SK-N-SH (cell line): ENCODE measurements around the gene PNO1. TPM values are rescaled to one million over a fixed set of nuclear protein-coding genes. Genes with fewer than 3 reads are reported as not detected.

Source experiments
- CTCF ChIA-PET: fragments of 300-600, 350-600 bp; formaldehyde crosslinking; extraction: SDS; loops from one replicate; lab custom pipeline; 2021; lab: Yijun Ruan, JAX
- POLR2A ChIA-PET: fragments of 350-600 bp; sonication (Branson Sonifier 250); formaldehyde crosslinking; extraction: SDS; loops from one replicate; lab custom pipeline; 2020; ENCODE audit warnings: antibody characterized with exemption, inconsistent platforms; lab: Yijun Ruan, JAX
- DNase-seq: peaks from one replicate; pipeline ENCODE4 v3.0.0; 2012
- H2AFZ ChIP-seq: fragments of 200-600 bp; sonication (generic); 2 replicates; pipeline ENCODE4 v1.8.1; 2016; ENCODE audit warnings: antibody characterized with exemption, mild to moderate bottlenecking, low read depth
- H3F3A ChIP-seq: fragments of 200-600 bp; sonication (generic); replicated peaks from 2 replicates; pipeline ENCODE3; 2016; ENCODE audit warnings: antibody characterized with exemption, mild to moderate bottlenecking; ENCODE audit not compliant: insufficient read depth
- H3K27ac ChIP-seq, 2 experiments: fragments of 200-500 bp in 1 of 2; fragments of 200-600 bp in 1 of 2; sonication (Bioruptor generic) in 1 of 2; sonication (generic), shearing (Covaris generic) in 1 of 2; 2 replicates each; pipeline versions ENCODE4 v1.5.1 to v1.6.1; 2014 to 2016; ENCODE audit warnings: low read depth in 2 of 2, inconsistent platforms in 1 of 2, low read length in 1 of 2, mild to moderate bottlenecking in 1 of 2, mixed read lengths in 1 of 2
- H3K27me3 ChIP-seq: fragments of 200-600 bp; sonication (generic), shearing (Covaris generic); 2 replicates; pipeline ENCODE4 v1.6.1; 2016; ENCODE audit warnings: mixed run types; ENCODE audit not compliant: insufficient read depth
- H3K36me3 ChIP-seq, 2 experiments: fragments of 200-500 bp in 1 of 2; fragments of 200-600 bp in 1 of 2; sonication (Bioruptor generic) in 1 of 2; sonication (generic) in 1 of 2; replicated peaks in 1 of 2; 2 replicates each; pipeline versions ENCODE3 to v1.5.1; 2014 to 2016; ENCODE audit warnings: low read length in 1 of 2, mild to moderate bottlenecking in 1 of 2; ENCODE audit not compliant: insufficient read depth in 2 of 2, control insufficient read depth in 1 of 2
- H3K4me1 ChIP-seq, 2 experiments: fragments of 200-500 bp in 1 of 2; fragments of 200-600 bp in 1 of 2; sonication (Bioruptor generic) in 1 of 2; sonication (generic), shearing (Covaris generic) in 1 of 2; 2 replicates each; pipeline versions ENCODE4 v1.5.1 to v1.6.1; 2014 to 2016; ENCODE audit warnings: low read depth in 1 of 2, low read length in 1 of 2, mixed run types in 1 of 2; ENCODE audit not compliant: insufficient read depth in 2 of 2, control insufficient read depth in 1 of 2
- H3K4me2 ChIP-seq: fragments of 200-600 bp; sonication (generic), shearing (Covaris generic); 2 replicates; pipeline ENCODE4 v1.6.1; 2017; ENCODE audit warnings: mixed run types
- H3K4me3 ChIP-seq, 2 experiments: fragments of 200-500 bp in 1 of 2; fragments of 200-600 bp in 1 of 2; sonication (Bioruptor generic) in 1 of 2; sonication (generic), shearing (Covaris generic) in 1 of 2; 2 replicates each; pipeline versions ENCODE4 v1.5.1 to v1.8.1; 2014 to 2016; ENCODE audit warnings: low read depth in 2 of 2, inconsistent platforms in 1 of 2, low read length in 1 of 2, mild to moderate bottlenecking in 1 of 2, mixed read lengths in 1 of 2, moderate library complexity in 1 of 2
- H3K79me2 ChIP-seq: fragments of 200-600 bp; sonication (generic); 2 replicates; pipeline ENCODE4 v1.8.1; 2017; ENCODE audit warnings: mild to moderate bottlenecking; ENCODE audit not compliant: insufficient read depth
- H3K9ac ChIP-seq: fragments of 200-600 bp; sonication (generic); 2 replicates; pipeline ENCODE4 v1.6.1; 2017; ENCODE audit warnings: mixed run types
- H3K9me2 ChIP-seq: fragments of 200-600 bp; sonication (generic); 2 replicates; pipeline ENCODE4 v1.6.1; 2017; ENCODE audit warnings: mixed run types
- H3K9me3 ChIP-seq: fragments of 200-600 bp; sonication (generic); 2 replicates; pipeline ENCODE4 v1.6.1; 2017; ENCODE audit warnings: mixed run types, mild to moderate bottlenecking, moderate library complexity
- H4K20me1 ChIP-seq: fragments of 200-600 bp; sonication (generic); 2 replicates; pipeline ENCODE4 v1.6.1; 2017; ENCODE audit warnings: mild to moderate bottlenecking, mixed run types; ENCODE audit not compliant: insufficient read depth
- CHD2 ChIP-seq: fragments of 150-350 bp; IDR thresholded peaks from 2 replicates; pipeline ENCODE4 v1.6.1; 2018; ENCODE audit warnings: low read length; ENCODE audit not compliant: partially characterized antibody
- EZH2phosphoT487 ChIP-seq: fragments of 200-600 bp; sonication (generic); IDR thresholded peaks from 2 replicates; pipeline ENCODE4 v1.6.1; 2017; ENCODE audit warnings: low read depth, mixed run types, mild to moderate bottlenecking, antibody characterized with exemption, moderate library complexity, borderline replicate concordance
- FOSL2 ChIP-seq: IDR thresholded peaks from 2 replicates; pipeline ENCODE4 v1.4.0; 2012; ENCODE audit warnings: low read depth, mild to moderate bottlenecking, moderate library complexity, borderline replicate concordance
- FOXJ3 ChIP-seq: sonication (generic); formaldehyde crosslinking; IDR thresholded peaks from 2 replicates; pipeline ENCODE4 v1.5.1; 2020; ENCODE audit warnings: mild to moderate bottlenecking, missing genetic modification reagents
- GATA2 ChIP-seq: sonication (generic); formaldehyde crosslinking; IDR thresholded peaks from 2 replicates; pipeline ENCODE4 v1.5.0; 2020; ENCODE audit warnings: mild to moderate bottlenecking, missing genetic modification reagents
- IRF3 ChIP-seq: fragments of 150-350 bp; IDR thresholded peaks from 2 replicates; pipeline ENCODE4 v1.6.1; 2016; ENCODE audit warnings: mild to moderate bottlenecking, low read depth, low read length
- MAX ChIP-seq: IDR thresholded peaks from 2 replicates; pipeline ENCODE4 v1.4.0; 2012; ENCODE audit warnings: low read depth
- MEF2A ChIP-seq: IDR thresholded peaks from 2 replicates; pipeline ENCODE4 v1.4.0; 2012; ENCODE audit warnings: low read depth, borderline replicate concordance
- NFIC ChIP-seq: IDR thresholded peaks from 2 replicates; pipeline ENCODE4 v1.4.0; 2012; ENCODE audit warnings: borderline replicate concordance
- PBX3 ChIP-seq: IDR thresholded peaks from 2 replicates; pipeline ENCODE4; 2012
- RAD21 ChIP-seq: IDR thresholded peaks from 2 replicates; pipeline ENCODE4 v1.6.1; 2012; ENCODE audit warnings: mild to moderate bottlenecking, low read length
- RCOR1 ChIP-seq: fragments of 150-350 bp; IDR thresholded peaks from 2 replicates; pipeline ENCODE4 v1.6.1; 2017; ENCODE audit warnings: antibody characterized with exemption, low read length
- RFX5 ChIP-seq: IDR thresholded peaks from 2 replicates; pipeline ENCODE4 v1.6.1; 2012; ENCODE audit warnings: mild to moderate bottlenecking, improper control_type of control experiment, low read length
- TAF1 ChIP-seq: IDR thresholded peaks from 2 replicates; pipeline ENCODE4 v1.6.1; 2012; ENCODE audit warnings: low read depth, mild to moderate bottlenecking, low read length, moderate library complexity, borderline replicate concordance
- USF1 ChIP-seq: IDR thresholded peaks from 2 replicates; pipeline ENCODE4 v1.4.0; 2012; ENCODE audit warnings: low read depth, borderline replicate concordance
- USF2 ChIP-seq: fragments of 150-350 bp; IDR thresholded peaks from 2 replicates; pipeline ENCODE4 v1.6.1; 2017; ENCODE audit warnings: antibody characterized with exemption, low read length, low read depth, borderline replicate concordance
- ZBTB33 ChIP-seq: IDR thresholded peaks from 2 replicates; pipeline ENCODE4 v1.4.0; 2012; ENCODE audit warnings: low read depth, borderline replicate concordance
- WGBS: methylation state at CpG from one replicate; pipeline ENCODE4 v1.1.6; 2017; ENCODE audit warnings: low lambda C conversion rate; 5-methylcytosine and 5-hydroxymethylcytosine counted together
- polyA plus RNA-seq, 3 experiments: library from polyadenylated mRNA; depleted of rRNA; stranded (reverse); fragments of >200 nt; gene quantifications; 2 replicates each; pipeline ENCODE4 v1.2.3, GENCODE V29; 2012

Gene PNO1
- polyA plus RNA-seq, 1 of the 3 experiments (the other 2 are of a cell fraction), result 20.6 TPM

GRCh38 chr2:68189991-68190784, 32.5 kb downstream of the PNO1 start:
- no peak overlapping the region for H3K4me3 ChIP-seq
- peaks cover 25% of the 10 kb centered on the region for H3F3A ChIP-seq
- no peaks in the 10 kb centered on the region for H3K9me3 ChIP-seq
- CTCF ChIA-PET, result interaction anchor here (1.6 kb wide), 1 partner anchor 11 kb away, joined by 4 read pairs; no protein-coding TSS in a partner anchor
- POLR2A ChIA-PET, result no interaction called here
- H3K9ac ChIP-seq, result no peak overlapping the region
- no peak for DNase-seq
- 92% methylated on average over 15 of the region's 15 CpGs for WGBS
- no peak overlapping the region for H3K4me2 ChIP-seq
- H2AFZ ChIP-seq, result no peak overlapping the region
- no peaks in the 10 kb centered on the region for H3K9me2 ChIP-seq
- TF ChIP-seq MAX, result no peak
- no peak for TF ChIP-seq GATA2
- TF ChIP-seq PBX3, result no peak
- no peak for TF ChIP-seq CHD2
- TF ChIP-seq TAF1, result no peak
- TF ChIP-seq RFX5, result no peak
- no peak for TF ChIP-seq EZH2phosphoT487
- TF ChIP-seq NFIC, result no peak
- no peak for TF ChIP-seq RAD21
- TF ChIP-seq USF1, result no peak
- no peak for TF ChIP-seq RCOR1
- TF ChIP-seq IRF3, result no peak
- TF ChIP-seq FOXJ3 (CRISPR knock-in tag), result no peak
- TF ChIP-seq USF2, result no peak
- no peak for TF ChIP-seq ZBTB33
- TF ChIP-seq MEF2A, result no peak
- no peak for TF ChIP-seq FOSL2
- H3K4me1 ChIP-seq, result peaks cover 2 to 12% of the 10 kb centered on the region in 2 experiments; a peak in 2 of 4 replicates
- H4K20me1 ChIP-seq, result peaks cover 46% of the 10 kb centered on the region
- peak overlapping the region in 1 of 2 experiments; percentile 4; a peak in 1 of 4 replicates for H3K27ac ChIP-seq
- H3K36me3 ChIP-seq, result peaks cover 19 to 23% of the 10 kb centered on the region in 2 experiments
- no peaks in the 10 kb centered on the region for H3K27me3 ChIP-seq
- H3K79me2 ChIP-seq, result peaks cover 92% of the 10 kb centered on the region
